Measurements from ENCODE around the gene C10orf62. TPM values are rescaled to one million over a fixed set of nuclear protein-coding genes. Genes with fewer than 3 reads are reported as not detected.
A peak's percentile ranks its signal among the peaks of the same experiment; 100 is the strongest.

C10orf62 gene
- total and polyA plus RNA-seq, 9 of the 15 experiments (the other 6 are each of a cell fraction or from before 2014, with no cell fraction given): not detected

- TF ChIP-seq SIRT6 (IDR thresholded peaks at IDR 0.05; ENCODE audit: low read depth, low read length) (no peak), CBFA2T2 (conservative IDR thresholded peaks at IDR 0.05) (no peak), ZNF780A (CRISPR knock-in tag; IDR thresholded peaks at IDR 0.05) (no peak), NFXL1 (CRISPR knock-in tag; IDR thresholded peaks at IDR 0.05) (no peak), ELF1 (tag; IDR thresholded peaks at IDR 0.05) (no peak), HNRNPUL1 (IDR thresholded peaks at IDR 0.05; ENCODE audit: low read length) (no peak), ARID3A (IDR thresholded peaks at IDR 0.05; ENCODE audit: borderline replicate concordance, low read depth, low read length) (no peak), HOMEZ (CRISPR knock-in tag; IDR thresholded peaks at IDR 0.05) (no peak), CEBPG (CRISPR knock-in tag; IDR thresholded peaks at IDR 0.05) (peak; percentile 59; the same call in 1 of the 2 replicates), CEBPG (tag; conservative IDR thresholded peaks at IDR 0.05 in 1 of 2, IDR thresholded peaks at IDR 0.05 in 1 of 2) (peak; percentile 41 to 76; a peak in 2 of 4 replicates), ZBTB8A (IDR thresholded peaks at IDR 0.05; ENCODE audit: partially characterized antibody) (no peak), PTBP1 (IDR thresholded peaks at IDR 0.05; ENCODE audit: low read depth, low read length) (no peak), HMGN3 (IDR thresholded peaks at IDR 0.05; ENCODE audit: borderline replicate concordance, extremely low read depth, insufficient read length, low read depth, low read length) (no peak), SIN3B (IDR thresholded peaks at IDR 0.05; ENCODE audit: low read depth) (peak; percentile 44; the same call in 1 of the 2 replicates), ZNF140 (CRISPR knock-in tag; IDR thresholded peaks at IDR 0.05) (no peak), THRB (CRISPR knock-in tag; conservative IDR thresholded peaks at IDR 0.05) (no peak), SOX6 (IDR thresholded peaks at IDR 0.05) (no peak), TRIM28 (IDR thresholded peaks at IDR 0.05) (no peak), POLR2A (conservative IDR thresholded peaks at IDR 0.05) (peak; percentile 67), ZSCAN32 (CRISPR knock-in tag; IDR thresholded peaks at IDR 0.05) (no peak), TSC22D4 (tag; IDR thresholded peaks at IDR 0.05) (no peak), ZNF436 (CRISPR knock-in tag; IDR thresholded peaks at IDR 0.05) (no peak), KDM2B (CRISPR knock-in tag; IDR thresholded peaks at IDR 0.05) (no peak), ZNF764 (CRISPR knock-in tag; IDR thresholded peaks at IDR 0.05; ENCODE audit: low read depth) (no peak), HOXB6 (CRISPR knock-in tag; IDR thresholded peaks at IDR 0.05; ENCODE audit: borderline replicate concordance) (no peak), KHSRP (IDR thresholded peaks at IDR 0.05) (no peak), DNMT1 (IDR thresholded peaks at IDR 0.05) (no peak)
Observed at GRCh38 chr10:97632949-97633884, 43.7 kb downstream of the C10orf62 start, which contains the start of gene MORN4 (continued).

Measured in K562 (cell line).